K562 (cell line): ENCODE measurements around the gene ZW10. TPM values are rescaled to one million over a fixed set of nuclear protein-coding genes. Genes with fewer than 3 reads are reported as not detected.
A peak's percentile ranks its signal among the peaks of the same experiment; 100 is the strongest.

Experiments
- CREB5 ChIP-seq: fragments of 250-450 bp; sonication (Bioruptor Pico); IDR thresholded peaks from 2 replicates; pipeline ENCODE4 v1.5.0; 2020; ENCODE audit warnings: mild to moderate bottlenecking
- CXXC5 ChIP-seq: fragments of 250-450 bp; sonication (Bioruptor Pico); IDR thresholded peaks from 2 replicates; pipeline ENCODE4 v1.8.0; 2022; ENCODE audit warnings: inconsistent platforms, mild to moderate bottlenecking, moderate library complexity
- ELF1 ChIP-seq: fragments of 200-800 bp; sonication (Bioruptor generic); IDR thresholded peaks from 2 replicates; pipeline ENCODE4 v1.6.1; 2016; ENCODE audit warnings: missing genetic modification characterization, missing compliant biosample characterization
- GABPB1 ChIP-seq: sonication (generic); formaldehyde crosslinking; IDR thresholded peaks from 2 replicates; pipeline ENCODE4 v1.8.0; 2022; ENCODE audit warnings: mild to moderate bottlenecking, missing genetic modification reagents
- MIER1 ChIP-seq: fragments of 450-650 bp; IDR thresholded peaks from 2 replicates; pipeline ENCODE4 v1.6.1; 2016; ENCODE audit warnings: antibody characterized with exemption, mild to moderate bottlenecking, low read depth
- MLX ChIP-seq, 2 experiments: fragments of 450-650 bp in 1 of 2; sonication (generic) in 1 of 2; formaldehyde crosslinking; conservative IDR thresholded peaks; 2 replicates each; pipeline versions ENCODE4 v1.4.0 to v1.8.1; 2020 to 2022; ENCODE audit warnings: mild to moderate bottlenecking in 1 of 2, missing genetic modification reagents in 1 of 2
- MYC ChIP-seq, 2 experiments: fragments of 250-450 bp in 1 of 2; sonication (Bioruptor Pico) in 1 of 2; IDR thresholded peaks; 2 replicates each; pipeline versions ENCODE4 v1.5.1 to v1.6.1; 2012 to 2021; ENCODE audit warnings: low read depth in 2 of 2, borderline replicate concordance in 1 of 2, improper control_type of control experiment in 1 of 2, low read length in 1 of 2, mild to moderate bottlenecking in 1 of 2, moderate library complexity in 1 of 2
- PTRF ChIP-seq: fragments of 450-650 bp; IDR thresholded peaks from 2 replicates; pipeline ENCODE4 v1.6.1; 2016; ENCODE audit warnings: mild to moderate bottlenecking, missing genetic modification characterization, missing compliant biosample characterization
- RCOR1 ChIP-seq, 2 experiments: IDR thresholded peaks; 2 replicates each; pipeline ENCODE4 v1.6.1; 2012; ENCODE audit warnings: low read depth in 2 of 2, low read length in 2 of 2, borderline replicate concordance in 1 of 2, improper control_type of control experiment in 1 of 2
- TGIF2 ChIP-seq: sonication (generic); formaldehyde crosslinking; IDR thresholded peaks from 2 replicates; pipeline ENCODE4 v1.8.1; 2022; ENCODE audit warnings: mild to moderate bottlenecking, missing genetic modification reagents, moderate library complexity
- ZBTB33 ChIP-seq: sonication (generic); formaldehyde crosslinking; IDR thresholded peaks from 2 replicates; pipeline ENCODE4 v1.8.1; 2023; ENCODE audit warnings: mild to moderate bottlenecking, missing genetic modification reagents
- polyA plus RNA-seq, 8 experiments: library from polyadenylated mRNA; depleted of rRNA in 4 of 8; stranded (reverse) in 5 of 8; unstranded in 3 of 8; fragments of >200 nt; fragmentation: Nextera tagmentation in 2 of 8; fragmentation: Illumina TruSeq in 1 of 8; extraction: Ambion mirVana in 2 of 8; extraction: Trizol in 1 of 8; gene quantifications; 2 replicates each; pipeline versions ENCODE4 v1.2.1 to v1.2.3, GENCODE V29; 2011 to 2014; ENCODE audit warnings: inconsistent platforms in 1 of 8, missing spikeins in 1 of 8
- total RNA-seq, 7 experiments: library from RNA; depleted of rRNA in 6 of 7; stranded (reverse); fragments of >200 nt in 6 of 7; fragmentation: Illumina TruSeq in 2 of 7; extraction: Trizol in 2 of 7; gene quantifications; 2 replicates each; pipeline versions ENCODE4 v1.2.1 to v1.2.3, GENCODE V29; 2011 to 2021; ENCODE audit warnings: low replicate concordance in 1 of 7
- TF ChIP-seq, protein P1 (sequence below): fragments of 450-650 bp; IDR thresholded peaks from 2 replicates; pipeline ENCODE4 v1.6.1; 2017; ENCODE audit warnings: antibody characterized with exemption, mild to moderate bottlenecking
- TF ChIP-seq, protein P2 (sequence below): sonication (generic); formaldehyde crosslinking; IDR thresholded peaks from 2 replicates; pipeline ENCODE4 v1.8.0; 2022; ENCODE audit warnings: missing genetic modification reagents, mild to moderate bottlenecking, moderate library complexity, borderline replicate concordance

The ZW10 gene
- total and polyA plus RNA-seq, 9 of the 15 experiments (the other 6 are each of a cell fraction or from before 2014, with no cell fraction given), result 9.4 to 37.7 (median 25.0) TPM

DNA sequence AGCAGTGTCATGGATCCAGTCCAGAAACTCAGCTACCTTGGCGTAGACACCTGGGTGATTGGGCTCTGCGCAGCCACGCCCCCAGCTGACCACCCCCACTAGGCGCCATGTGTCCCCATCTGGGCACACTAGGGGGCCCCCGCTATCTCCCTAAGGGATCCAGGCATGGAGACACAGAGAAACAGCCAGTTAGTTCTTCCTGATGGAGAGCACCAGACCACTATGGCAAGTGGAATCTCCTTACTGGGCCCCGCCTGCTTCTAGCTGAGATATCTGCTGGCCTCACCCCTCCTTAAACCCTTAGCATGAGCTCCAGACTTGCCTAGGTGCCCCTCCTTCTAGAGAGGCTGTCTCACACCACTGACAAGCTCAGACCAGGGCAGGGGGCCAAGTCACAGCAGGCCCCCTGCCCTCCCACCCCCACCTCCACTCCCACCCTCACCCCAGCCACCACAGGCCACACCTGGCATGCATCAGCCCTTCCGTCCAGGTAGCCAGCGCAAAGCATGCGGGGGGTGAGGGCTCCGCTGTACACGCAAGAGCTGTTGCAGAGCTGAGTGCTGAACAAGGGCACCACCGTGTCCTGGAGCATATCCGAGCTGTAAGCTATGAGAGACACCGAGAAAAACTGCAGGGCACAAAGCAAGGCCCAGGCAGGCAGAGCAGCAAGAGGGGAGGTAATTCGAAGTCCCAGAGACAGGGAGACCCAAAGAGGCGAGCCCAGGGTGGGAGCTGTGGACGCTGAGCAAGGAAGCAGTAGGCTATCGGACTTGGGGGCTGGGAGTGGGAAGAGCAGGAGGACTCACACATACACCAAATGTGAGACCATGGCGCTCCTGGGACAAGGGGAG, 83.5 kb downstream of the ZW10 start (continued):
- TF ChIP-seq TGIF2 (CRISPR knock-in tag) (no peak), MYC (IDR thresholded peaks at IDR 0.05; ENCODE audit: low read depth, low read length) (0 out of 2 replicates have a peak, but pooled peaks have one; percentile 40), MYC (CRISPR knock-in tag; IDR thresholded peaks at IDR 0.05; ENCODE audit: borderline replicate concordance, low read depth) (no peak), RCOR1 (IDR thresholded peaks at IDR 0.05; ENCODE audit: borderline replicate concordance in 1 of 2, low read depth in 2 of 2, low read length in 2 of 2) (0 out of 4 replicates have a peak, but pooled peaks of 1 of the 2 experiments have one; percentile 27), GABPB1 (CRISPR knock-in tag) (no peak), CREB5 (CRISPR knock-in tag) (0 out of 2 replicates have a peak, but pooled peaks have one; percentile 19), CXXC5 (peak; percentile 8; the same call in 1 of the 2 replicates), MIER1 (no peak), ZBTB33 (CRISPR knock-in tag) (peak; percentile 91), PTRF (tag) (peak; percentile 63; the same call in 1 of the 2 replicates), MLX (CRISPR knock-in tag; conservative IDR thresholded peaks at IDR 0.05) (no peak), ELF1 (tag) (no peak)
- TF ChIP-seq, protein P1, sequence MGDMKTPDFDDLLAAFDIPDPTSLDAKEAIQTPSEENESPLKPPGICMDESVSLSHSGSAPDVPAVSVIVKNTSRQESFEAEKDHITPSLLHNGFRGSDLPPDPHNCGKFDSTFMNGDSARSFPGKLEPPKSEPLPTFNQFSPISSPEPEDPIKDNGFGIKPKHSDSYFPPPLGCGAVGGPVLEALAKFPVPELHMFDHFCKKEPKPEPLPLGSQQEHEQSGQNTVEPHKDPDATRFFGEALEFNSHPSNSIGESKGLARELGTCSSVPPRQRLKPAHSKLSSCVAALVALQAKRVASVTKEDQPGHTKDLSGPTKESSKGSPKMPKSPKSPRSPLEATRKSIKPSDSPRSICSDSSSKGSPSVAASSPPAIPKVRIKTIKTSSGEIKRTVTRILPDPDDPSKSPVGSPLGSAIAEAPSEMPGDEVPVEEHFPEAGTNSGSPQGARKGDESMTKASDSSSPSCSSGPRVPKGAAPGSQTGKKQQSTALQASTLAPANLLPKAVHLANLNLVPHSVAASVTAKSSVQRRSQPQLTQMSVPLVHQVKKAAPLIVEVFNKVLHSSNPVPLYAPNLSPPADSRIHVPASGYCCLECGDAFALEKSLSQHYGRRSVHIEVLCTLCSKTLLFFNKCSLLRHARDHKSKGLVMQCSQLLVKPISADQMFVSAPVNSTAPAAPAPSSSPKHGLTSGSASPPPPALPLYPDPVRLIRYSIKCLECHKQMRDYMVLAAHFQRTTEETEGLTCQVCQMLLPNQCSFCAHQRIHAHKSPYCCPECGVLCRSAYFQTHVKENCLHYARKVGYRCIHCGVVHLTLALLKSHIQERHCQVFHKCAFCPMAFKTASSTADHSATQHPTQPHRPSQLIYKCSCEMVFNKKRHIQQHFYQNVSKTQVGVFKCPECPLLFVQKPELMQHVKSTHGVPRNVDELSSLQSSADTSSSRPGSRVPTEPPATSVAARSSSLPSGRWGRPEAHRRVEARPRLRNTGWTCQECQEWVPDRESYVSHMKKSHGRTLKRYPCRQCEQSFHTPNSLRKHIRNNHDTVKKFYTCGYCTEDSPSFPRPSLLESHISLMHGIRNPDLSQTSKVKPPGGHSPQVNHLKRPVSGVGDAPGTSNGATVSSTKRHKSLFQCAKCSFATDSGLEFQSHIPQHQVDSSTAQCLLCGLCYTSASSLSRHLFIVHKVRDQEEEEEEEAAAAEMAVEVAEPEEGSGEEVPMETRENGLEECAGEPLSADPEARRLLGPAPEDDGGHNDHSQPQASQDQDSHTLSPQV, result 0 out of 2 replicates have a peak, but pooled peaks have one; percentile 29
- TF ChIP-seq, protein P2, sequence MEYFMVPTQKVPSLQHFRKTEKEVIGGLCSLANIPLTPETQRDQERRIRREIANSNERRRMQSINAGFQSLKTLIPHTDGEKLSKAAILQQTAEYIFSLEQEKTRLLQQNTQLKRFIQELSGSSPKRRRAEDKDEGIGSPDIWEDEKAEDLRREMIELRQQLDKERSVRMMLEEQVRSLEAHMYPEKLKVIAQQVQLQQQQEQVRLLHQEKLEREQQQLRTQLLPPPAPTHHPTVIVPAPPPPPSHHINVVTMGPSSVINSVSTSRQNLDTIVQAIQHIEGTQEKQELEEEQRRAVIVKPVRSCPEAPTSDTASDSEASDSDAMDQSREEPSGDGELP (CRISPR knock-in tag), result 0 out of 2 replicates have a peak, but pooled peaks have one; percentile 41
